Hematopoietic multipotent progenitor cell treated with erythropoietin and hydrocortisone succinate and interleukin-3 and kit ligand, for 15 days (in vitro differentiated cells): ENCODE results near the gene CTSL.
"Not testable (repeated sequence)": the region's sequence is repeated elsewhere in the genome, so short reads cannot be mapped to it uniquely, and the experiment has no call there.

ENCODE experiments used
- DNase-seq: peaks from one replicate; pipeline ENCODE4 v3.0.0-alpha.2; 2015; ENCODE audit warnings: low spot score

CTSL gene

DNA sequence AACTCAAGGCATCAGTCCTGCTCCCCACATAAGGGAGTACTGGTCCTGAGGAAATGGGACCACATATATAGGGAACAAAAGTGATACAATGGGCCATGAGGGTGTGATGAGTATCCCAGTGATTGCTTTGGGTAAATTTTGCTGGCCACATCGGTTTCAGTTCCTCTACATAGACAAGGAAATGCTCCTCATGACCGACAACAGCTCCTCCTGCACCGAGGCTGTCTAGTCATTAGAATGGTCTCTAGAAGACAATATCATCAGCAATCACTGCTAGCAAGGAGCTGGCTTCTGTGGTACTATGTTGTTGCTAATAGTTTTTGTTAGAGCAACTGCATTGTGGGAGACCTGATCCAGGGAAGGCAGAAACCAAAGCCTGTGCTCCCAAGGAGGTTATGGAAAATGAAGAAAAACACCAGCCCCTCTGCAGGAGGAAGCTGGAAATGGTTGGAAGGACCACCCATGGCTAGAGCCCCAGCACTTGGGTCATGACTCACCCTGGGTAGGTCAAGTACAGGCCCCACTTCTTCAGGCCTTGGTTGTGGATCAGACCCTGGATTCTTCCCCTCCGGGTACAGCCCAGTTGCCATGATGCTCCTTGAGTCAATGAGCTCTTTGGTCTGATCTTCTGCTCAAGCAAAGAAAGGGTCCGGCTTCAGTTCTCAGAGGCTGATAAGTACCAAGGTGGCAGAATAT is 3.4 kb upstream of the CTSL start:
- no peak for DNase-seq

DNA sequence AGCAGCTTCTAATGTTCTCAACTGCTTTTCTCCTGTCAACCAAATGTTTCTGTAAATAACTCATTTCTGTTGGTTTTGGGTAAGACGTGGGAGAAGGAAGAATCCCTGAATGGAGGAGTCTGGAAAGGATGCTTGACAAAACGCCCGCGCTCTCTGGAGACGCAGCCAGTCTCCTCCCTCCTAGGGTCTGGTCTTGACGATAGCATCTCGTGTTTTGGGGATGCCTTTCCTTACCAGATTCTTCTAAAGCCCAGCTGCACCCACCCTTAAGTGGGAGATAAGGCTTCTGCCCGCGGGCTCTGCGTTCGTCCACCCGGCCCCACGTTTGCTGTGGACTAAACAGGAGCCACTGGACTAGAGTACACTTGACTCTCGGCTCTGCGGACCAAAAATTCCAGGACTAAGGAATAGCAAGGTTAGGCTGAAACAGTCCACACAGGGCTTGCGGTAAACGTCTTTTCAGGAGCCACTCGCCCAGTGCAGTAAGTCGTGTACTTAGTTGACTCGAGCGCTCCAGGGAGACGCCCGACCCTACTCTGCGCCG is 491 bp upstream of the CTSL start:
- DNase-seq: no peak

GRCh38 chr9:87729246-87729645 is 3.3 kb downstream of the CTSL start:
- DNase-seq: no peak

DNA sequence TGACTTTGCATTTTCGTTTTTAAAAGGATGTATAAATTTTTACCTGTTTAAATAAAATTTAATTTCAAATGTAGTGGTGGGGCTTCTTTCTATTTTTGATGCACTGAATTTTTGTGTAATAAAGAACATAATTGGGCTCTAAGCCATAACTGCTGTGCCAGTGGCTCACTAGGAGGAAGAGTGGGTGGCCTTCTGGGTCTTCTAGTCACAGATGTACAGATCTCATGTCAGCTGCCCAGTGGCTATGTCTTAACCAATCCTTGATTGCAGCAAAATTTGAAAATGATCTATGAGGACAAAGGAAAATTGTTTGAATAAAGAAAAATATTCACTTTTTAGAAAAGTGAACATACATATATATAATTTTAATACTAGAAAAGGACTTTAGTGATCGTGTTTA is 5.4 kb downstream of the CTSL start:
- no peak for DNase-seq

GRCh38 chr9:87732344-87732743 is 6.4 kb downstream of the CTSL start:
- no peak for DNase-seq

GRCh38 chr9:87732756-87733155 is 6.8 kb downstream of the CTSL start:
- DNase-seq: no peak

GRCh38 chr9:87733273-87734052 is 7.5 kb downstream of the CTSL start:
- no peak for DNase-seq

DNA sequence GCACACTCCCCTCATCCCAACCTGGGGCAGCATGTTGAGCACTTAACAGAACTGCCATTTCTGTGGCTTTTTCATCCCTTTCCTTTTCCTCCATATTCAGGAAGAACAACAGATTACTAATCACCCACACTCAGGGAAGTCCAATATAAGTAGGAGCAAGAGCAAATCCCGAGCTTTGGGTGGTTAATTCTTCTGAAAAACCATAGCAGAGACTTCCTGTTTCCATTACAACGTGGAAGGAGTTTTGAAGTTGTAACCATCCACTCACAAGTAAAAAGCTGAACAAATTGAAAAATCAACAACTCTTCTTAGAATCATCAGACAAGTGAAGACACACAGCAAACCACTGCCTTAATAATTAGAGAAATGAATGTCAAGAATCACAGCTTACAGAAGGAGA is 8.2 kb downstream of the CTSL start:
- DNase-seq: no peak

- no peak for DNase-seq
Measured at GRCh38 chr9:87739546-87739945, 13.6 kb downstream of the CTSL start.

- no peak for DNase-seq
Measured at GRCh38 chr9:87740209-87740608, 14.3 kb downstream of the CTSL start.

- DNase-seq: no peak
Measured at GRCh38 chr9:87741326-87741725, 15.4 kb downstream of the CTSL start.

DNA sequence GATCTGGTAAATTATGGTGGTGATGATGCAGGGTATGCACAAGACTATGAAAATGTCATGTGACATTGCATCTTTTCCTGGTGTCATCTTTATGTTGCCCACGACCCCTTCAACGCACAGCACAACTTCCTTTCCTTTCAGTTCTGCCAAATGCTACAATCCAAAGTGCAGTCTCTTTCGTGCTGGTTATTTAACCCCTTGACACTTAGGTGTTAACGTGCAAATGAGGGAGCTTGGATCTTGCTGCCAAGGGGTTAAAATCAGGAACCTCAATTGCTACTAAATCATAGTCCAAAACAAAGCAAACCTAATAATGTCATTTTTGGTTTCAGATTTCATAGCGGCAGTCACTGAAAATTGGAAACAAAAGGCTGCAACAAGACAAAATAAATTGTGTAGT is 16.0 kb downstream of the CTSL start:
- no peak for DNase-seq

- peak; percentile 58 for DNase-seq
Measured at GRCh38 chr9:87742813-87743428, 17.0 kb downstream of the CTSL start.

- DNase-seq: not testable (repeated sequence)
Measured at GRCh38 chr9:87744247-87744646, 18.3 kb downstream of the CTSL start.

GRCh38 chr9:87746186-87746585 is 20.3 kb downstream of the CTSL start:
- no peak for DNase-seq

DNA sequence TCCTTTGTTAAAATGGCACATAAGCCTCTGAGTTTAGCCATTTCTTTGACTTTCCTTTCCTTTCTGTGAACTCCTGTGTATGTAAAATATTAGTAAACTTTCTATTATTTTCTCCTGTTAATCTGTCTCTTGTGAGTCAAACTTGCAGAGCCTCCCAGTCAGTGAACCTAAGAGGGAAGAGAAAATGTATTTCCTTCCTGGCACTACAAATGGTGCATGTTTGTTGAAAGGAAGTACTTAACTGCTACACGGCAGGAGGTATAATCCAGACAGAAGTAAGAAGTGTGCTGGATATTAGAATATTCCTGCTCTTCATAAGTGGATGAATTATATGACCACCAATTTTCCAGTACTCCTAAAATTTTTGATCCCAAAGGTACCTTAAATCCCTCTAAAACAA is 23.0 kb downstream of the CTSL start:
- no peak for DNase-seq

GRCh38 chr9:87749335-87750035 is 23.6 kb downstream of the CTSL start:
- no peak for DNase-seq

DNA sequence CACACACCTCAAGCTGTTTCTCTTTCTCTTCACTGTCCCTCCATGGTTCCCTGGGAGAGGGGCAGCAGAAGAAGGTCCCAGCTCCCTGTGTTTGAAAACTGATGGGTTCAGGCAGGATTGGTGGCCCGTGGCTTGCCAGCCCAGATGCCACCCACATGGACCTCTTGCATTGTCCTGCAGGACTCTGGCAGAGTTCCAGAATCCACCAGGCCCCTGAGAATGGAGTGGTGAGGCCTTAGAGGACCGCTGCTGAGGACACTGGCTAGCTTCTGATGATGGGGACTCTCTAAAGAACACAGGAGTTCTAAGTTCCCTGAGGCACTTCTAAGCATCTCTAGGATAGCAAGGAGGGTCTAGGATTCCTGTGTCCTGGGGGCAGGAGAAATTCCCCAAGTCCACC is 24.8 kb downstream of the CTSL start:
- DNase-seq: no peak

- no peak for DNase-seq
Measured at GRCh38 chr9:87751423-87751822, 25.5 kb downstream of the CTSL start.

- no peak for DNase-seq
Measured at GRCh38 chr9:87751868-87752267, 25.9 kb downstream of the CTSL start.

- DNase-seq: no peak
Measured at GRCh38 chr9:87753313-87753712, 27.4 kb downstream of the CTSL start.

- DNase-seq: not testable (repeated sequence)
Measured at GRCh38 chr9:87758330-87758729, 32.4 kb downstream of the CTSL start.
